GM21619 (cell line): ENCODE results near the gene PGA4.
"Not testable (repeated sequence)": the region's sequence is repeated elsewhere in the genome, so short reads cannot be mapped to it uniquely, and the experiment has no call there.

Source experiments
- ATAC-seq: cut with Tn5 transposase; IDR thresholded peaks from one replicate; pipeline ENCODE4 v1.9.1; 2021; ENCODE audit not compliant: unreplicated experiment

Gene PGA4

DNA sequence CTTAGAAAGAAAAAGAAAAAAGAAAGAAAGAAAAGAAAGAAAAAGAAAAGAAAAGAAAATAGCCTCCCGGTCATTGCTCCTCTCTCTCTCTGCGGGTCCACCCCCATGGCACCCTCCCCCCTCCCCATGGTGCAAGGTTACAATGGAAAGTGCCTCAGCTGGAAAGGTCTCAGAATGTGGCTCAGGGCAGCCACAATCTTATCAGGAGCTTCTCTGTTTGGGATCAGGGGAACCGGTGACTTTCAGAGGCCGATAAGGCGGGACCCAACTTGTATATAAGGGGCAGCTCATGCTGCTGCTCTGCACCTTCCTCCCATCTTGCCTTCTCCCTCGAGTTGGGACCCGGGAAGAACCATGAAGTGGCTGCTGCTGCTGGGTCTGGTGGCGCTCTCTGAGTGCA lies at the start of gene PGA4:
TSS of gene PGA4 (plus strand) at position 301 of the 400 bp plus-strand sequence. CDS start at position 355, 54 bp downstream.
- not testable (repeated sequence) for ATAC-seq

DNA sequence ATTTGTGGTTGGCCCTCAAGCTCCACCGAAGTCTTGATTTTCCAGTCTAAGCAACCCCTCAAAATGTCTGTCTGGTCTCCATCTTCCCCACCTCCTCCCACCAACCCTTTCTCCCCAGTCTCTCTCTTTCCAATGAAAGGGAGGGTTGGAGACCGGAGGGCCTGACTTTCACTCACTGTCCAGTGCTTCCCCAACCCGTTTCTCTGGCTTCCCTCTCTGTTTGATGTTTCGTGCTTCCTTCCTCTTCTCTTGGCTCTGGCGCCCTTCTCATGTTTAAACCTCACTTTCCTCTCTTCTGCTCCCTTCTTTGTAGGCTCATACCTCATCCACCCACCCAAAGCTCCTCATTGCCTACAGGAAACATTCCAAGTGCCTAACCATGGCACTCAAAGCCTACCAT lies 49.8 kb upstream of the PGA4 start:
- no peak for ATAC-seq

DNA sequence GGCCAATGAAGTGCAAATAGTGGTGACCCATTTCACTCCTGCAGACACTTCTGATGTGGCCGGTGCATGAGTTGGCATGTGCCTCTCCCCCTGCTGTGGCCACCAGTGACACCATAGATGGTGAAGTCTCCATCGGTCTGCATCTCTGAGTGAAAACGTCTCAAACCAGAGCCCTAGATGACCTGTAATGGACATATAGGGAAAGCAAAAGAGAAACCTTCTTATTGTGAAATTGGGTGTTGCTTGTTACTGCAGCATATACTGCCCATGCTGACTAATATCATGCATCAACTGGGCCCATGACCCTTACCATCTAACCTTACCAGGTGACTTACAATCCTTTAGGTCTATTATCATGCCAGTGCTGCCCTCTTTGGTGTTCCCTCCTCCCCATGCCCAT lies 49.3 kb upstream of the PGA4 start:
- no peak for ATAC-seq

DNA sequence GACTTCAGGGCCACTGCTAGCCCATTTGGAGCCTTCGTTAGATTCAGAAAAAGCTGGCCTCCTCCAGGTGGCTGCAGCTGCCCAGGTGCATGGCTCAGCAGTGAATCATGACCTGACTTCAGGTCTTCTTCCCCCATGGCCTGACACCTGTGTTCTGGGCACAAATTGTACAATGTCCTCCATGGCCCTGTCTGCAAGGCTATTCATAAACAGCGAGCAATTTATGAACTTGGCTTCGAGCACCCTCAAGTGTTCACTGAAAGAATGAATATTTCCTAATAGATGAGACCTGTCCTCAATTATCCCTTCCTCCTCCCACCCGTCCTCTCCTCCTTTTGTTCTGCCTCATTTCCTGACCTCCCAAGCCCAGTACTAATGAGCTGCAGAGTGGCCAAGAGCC lies 48.7 kb upstream of the PGA4 start:
- no peak for ATAC-seq

DNA sequence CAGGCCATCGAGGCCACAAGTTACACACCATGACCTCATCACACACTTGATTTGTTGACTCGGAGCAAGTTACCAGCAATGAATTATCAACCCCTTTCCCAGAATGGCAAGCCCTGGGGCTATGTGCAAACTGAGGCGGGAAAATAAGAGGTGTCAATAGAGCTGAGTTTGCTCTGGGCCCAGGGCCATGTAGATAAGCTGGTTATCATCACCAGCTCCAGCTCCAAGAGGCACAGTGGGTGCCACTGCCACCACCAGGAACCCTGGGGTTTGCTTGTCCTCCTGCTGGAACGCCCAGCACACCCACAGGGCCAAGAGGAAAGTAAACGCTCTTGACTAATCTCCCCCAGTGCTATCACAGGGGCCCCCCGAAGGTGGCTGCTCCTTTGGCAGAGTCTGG lies 47.9 kb upstream of the PGA4 start:
- ATAC-seq: no peak

DNA sequence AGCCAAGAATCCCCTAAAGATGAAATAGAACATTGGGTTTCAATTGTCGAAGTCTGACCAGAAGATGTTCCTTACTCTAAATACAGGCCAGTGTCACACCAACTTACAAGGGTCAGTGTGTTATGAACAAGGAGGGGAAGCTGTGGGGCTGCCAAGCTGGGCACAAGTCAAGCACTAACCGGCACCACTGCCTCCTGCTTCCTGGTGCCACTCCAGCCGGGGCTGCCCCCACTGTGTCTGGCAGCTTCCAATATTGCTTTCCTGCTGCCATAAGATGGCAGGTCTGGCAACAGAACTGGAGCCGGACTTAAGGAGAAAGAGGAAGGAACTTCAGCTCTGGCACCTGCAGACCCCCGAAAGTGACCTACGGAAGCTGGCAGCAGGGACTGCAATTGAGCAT lies 47.2 kb upstream of the PGA4 start:
- ATAC-seq: no peak

DNA sequence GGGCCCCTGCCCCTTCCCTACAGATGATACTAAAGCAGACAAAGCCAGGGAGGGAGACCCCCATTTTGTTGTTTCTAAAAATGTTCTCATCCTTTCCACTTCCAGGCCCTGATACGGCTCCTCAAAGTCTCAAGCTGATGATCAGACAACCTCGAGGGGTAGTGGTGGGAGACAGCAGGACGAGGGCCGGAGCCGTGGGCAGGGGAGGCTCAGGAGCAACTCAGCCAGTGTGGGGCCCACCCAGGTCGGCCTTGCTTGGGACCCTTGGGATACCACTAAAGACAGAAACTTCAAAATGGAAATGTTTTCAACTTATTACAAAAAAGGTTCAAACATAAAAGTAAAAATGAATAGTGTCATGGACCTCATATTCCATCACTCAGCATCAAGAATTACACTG lies 45.7 kb upstream of the PGA4 start:
- no peak for ATAC-seq

DNA sequence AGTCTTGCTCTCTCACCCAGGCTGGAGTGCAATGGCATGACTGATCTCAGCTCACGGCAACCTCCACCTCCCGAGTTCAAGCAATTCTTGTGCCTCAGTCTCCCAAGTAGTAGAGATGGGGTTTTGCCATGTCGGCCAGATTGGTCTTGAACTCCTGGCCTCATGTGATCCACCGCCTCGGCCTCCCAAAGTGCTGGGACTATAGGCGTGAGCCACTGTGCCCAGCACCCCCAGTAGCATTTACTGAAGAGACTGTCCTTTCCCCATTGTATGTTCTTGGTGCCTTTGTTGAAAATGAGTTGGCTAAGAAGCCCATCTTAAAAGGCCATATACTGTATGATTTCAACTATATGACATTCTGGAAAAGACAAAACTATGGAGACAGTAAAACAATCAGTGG lies 41.9 kb upstream of the PGA4 start:
- not testable (repeated sequence) for ATAC-seq

DNA sequence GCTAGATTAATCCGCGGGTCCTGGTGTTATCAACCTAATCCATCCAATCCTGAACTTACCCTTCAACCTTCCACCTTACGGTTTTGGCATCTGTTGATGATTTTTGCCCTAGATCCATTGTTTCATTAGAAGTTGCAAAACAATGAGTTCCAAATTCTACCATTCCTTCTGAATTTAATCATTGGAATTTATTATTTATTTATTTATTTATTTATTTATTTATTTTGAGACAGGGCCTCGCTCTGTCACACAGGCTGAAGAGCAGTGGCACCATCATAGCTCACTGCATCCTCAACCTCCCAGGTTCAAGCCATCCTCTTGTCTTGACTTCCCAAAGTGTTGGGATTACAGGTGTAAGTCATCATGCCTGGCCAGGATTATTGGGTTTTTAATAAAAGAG lies 40.7 kb upstream of the PGA4 start:
- no peak for ATAC-seq

DNA sequence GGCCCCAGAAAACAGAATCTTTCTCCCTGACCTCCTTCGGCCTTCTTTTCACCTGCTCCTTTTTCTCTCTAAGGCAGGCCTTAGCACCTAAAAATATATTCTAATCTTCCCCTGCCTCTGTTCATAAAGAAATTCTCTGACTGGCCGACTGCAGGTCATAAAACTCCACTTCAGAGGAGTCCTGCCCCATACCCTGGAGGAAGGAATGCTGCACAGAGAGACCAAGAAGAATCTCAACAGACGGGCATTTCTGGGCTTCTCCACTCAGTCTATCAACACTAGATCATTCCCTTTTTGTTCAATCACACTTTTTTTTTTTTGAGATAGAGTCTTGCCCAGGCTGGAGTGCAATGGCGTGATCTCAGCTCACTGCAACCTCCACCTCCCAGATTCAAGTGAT lies 38.5 kb upstream of the PGA4 start:
- ATAC-seq: no peak

DNA sequence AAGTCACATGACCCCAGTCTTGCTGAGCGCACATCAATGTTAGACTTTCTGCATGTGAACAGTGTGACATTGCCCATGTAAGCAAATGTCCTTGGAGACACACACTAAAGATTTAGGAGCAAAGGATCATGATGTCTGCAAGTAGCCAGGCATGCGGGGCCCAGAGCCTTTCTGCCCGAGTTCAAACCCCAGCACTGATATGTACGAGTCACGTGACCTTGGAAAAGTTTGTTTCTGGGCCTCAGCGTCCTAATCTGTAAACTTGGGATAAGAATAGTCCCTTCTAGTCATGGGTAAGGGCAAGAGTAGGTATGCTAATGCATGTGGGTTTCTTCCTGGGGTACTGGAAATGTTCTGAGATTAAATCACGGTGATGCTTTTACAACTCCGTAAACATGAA lies 35.6 kb upstream of the PGA4 start:
- no peak for ATAC-seq

DNA sequence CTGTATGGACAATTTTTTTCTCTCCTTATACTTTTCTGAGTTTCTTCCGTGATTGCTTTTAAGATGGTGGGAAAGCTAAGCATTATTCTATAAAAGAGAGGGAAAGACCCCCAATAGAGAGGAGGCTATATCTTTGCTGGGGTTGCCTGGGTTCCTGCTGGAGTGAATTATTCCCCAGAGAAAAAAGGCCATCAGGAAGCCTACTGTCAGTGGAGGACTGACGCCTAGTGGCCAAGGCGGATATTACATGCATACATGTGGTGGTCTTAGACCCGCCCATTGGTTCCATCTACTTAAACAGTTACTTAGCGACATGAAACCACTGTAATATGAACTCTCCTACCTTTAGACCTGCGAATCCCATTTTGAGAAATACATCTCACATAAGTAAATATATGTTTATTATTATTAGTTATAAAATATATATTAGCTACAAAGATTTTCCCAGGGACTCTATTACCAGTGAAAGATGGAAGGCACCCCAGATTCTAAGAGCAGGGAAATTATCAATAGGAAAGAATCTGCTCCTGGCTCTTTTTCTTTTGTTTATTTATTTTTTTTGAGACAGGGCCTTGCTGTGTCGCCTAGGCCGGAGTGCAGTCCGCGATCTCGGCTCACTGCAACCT lies 34.5 kb upstream of the PGA4 start:
- ATAC-seq: no peak

DNA sequence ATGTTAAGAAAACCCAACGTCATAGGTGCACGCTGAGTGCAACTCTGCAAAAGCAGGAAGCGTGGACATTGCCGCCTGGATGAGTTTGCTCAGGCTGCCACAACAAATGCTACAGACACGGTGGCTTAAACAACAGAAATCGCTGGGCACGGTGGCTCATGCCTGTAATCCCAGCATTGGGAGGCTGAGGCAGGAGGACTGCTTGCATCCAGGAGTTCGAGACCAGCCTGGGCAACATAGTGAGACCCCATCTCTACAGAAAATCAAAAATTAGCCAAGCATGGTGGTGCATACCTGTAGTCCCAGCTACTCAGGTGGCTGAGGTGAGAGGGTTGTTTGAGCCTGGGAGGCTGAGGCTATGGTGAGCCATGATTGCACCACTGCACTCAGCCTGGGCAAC lies 32.2 kb upstream of the PGA4 start:
- ATAC-seq: no peak

DNA sequence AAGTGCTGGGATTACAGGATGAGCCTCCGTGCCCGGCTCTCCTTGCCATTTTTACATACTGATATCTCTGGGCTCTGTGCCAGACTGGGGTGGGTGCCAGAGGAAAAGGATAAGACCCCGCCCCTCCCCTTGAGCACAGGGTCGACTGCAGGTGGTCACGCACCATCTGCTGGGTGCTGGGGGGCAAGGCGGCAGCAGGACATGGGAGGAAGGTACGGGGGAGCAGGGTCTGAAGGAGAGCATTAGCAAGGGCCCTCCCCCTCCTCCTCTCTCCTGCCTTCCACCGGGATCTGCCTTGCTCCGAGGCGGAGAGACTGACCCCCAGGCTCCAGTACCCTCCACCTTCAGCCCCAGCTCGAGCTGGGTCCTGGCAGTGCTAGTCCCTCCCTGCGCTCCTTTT lies 28.6 kb upstream of the PGA4 start:
- no peak for ATAC-seq

DNA sequence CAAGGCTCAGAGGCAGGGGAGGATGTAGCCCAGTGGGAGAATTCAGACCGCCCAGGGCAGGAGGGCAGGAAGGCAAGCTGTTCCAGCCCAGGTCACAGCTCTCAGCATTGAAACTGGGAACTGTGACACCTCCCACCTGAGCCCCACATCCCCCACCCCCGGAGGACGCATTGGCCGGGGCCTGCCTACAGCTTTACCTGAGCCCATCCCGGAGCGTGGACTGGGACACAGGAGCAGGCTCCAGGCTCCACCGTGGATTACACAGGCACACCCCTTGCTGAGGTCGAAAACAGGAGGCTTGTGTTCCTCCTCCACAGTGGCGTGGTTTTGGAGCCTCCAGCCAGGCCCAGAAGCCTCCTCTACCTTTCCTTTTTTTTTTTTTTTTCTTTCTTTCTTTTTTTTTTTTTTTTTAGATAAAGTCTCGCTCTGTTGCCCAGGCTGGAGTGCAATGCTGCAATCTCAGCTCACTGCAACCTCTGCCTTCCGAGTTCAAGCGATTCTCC lies 27.9 kb upstream of the PGA4 start:
- ATAC-seq: no peak

DNA sequence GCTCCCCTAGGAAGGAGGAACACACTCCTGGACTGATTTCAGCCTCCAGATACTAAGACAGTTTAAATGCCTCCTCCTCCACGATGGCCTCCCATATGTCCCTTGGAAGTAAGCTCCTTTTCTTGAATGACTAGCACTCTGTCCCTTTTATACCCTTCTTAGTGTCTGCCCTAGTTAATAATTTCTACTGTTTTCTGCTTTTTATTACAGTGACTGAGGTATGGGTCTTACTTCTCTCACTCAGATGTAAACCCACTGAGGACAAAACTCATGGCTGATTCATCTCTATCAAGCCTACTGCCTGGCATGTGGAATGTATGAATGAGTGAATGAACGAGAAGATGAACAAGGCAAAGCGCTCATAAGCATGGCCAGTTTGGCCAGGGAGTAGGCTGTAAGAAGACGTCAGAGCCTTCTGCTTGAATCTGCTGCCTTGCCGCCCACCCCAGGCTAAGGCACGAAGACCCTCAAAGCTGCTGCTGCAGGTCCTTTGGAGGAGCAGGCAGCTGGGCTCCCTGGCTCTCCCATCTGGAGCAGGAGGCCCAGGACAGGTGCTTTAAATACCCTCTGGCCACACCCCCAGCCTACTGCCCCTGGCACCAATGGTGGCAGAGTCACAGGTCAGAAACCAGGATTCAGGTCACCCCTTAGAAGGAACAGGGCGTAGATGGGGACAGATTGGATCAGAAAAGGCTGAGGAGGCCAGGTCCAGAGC lies 27.0 kb upstream of the PGA4 start:
- ATAC-seq: no peak

DNA sequence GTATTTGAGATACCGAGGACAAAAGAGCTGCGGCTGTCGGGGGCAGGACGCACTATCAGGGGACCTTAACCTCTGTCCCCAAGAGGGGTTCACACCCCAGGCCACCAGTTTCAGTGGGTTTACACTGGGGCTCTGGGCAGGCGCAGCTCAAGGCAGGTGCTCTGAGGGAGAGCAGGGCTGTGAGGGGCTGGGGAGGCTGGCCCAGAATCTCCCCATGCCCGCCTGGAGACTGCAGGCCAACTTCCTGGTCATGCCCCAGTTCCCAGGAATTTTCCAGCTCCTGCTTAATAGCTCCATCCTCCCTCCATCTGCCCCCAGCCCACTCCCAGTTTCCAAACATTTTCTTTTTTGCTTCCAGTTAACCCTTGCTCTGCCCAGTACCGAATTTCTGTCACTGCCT lies 26.4 kb upstream of the PGA4 start:
- ATAC-seq: no peak

DNA sequence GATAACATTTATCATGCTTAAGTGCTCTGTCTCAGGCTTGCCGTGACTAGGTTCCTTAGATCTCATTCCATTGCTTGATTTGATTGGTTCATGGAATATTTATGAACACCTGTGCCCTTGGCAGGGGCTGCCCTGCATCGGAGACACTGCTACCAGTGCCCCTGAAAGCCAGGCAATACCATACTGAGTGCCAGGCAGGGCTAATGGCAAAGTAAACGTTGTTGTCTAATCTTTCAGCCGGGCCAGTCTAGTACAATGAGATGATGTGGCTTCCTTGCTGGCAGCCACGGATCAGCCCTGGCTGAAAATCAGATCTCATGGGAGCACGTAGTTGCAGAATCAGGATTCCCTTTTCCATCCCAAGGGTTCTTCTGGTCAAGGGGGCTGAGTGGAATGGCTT lies 23.8 kb upstream of the PGA4 start:
- no peak for ATAC-seq

DNA sequence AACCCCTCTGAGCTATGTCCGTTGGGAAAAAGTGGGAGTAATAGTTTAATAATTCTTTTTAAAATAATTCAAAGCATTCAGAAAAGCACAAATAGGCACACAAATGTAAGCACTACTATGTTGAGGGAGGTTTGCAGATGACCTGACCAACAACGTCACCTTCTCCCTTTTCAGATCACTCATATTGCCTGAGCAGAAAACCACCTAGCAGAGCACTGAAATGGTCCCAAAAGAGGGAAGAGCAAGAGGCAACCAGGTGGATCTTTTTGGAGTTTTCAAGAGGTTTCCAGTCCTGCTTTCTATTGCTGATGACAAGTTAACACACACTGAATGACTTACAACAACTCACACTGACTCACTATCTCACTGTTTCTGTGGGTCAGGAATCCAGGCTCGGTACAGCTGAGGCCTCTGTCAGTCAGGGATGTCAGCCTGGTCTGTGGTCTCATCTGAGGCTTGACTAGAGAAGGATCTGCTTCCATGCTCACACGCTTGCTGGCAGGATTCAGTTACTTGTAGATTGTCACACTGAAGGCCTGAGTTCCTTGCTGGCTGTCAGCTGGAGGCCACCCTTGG lies 23.1 kb upstream of the PGA4 start:
- no peak for ATAC-seq

DNA sequence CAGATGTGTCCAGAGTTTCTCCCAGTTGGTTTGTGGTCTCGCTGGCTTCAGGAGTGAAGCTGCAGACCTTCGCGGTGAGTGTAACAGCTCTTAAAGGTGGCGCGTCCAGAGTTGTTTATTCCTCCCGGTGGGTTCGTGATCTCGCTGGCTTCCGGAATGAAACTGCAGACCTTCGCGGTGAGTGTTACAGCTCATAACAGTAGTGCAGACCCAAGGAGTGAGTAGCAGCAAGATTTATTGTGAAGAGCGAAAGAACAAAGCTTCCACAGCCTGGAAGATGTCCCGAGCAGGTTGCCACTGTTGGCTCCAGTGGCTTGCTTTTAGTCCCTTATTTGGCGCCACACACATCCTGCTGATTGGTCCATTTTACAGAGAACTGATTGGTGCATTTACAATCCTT lies 20.7 kb upstream of the PGA4 start:
- no peak for ATAC-seq

DNA sequence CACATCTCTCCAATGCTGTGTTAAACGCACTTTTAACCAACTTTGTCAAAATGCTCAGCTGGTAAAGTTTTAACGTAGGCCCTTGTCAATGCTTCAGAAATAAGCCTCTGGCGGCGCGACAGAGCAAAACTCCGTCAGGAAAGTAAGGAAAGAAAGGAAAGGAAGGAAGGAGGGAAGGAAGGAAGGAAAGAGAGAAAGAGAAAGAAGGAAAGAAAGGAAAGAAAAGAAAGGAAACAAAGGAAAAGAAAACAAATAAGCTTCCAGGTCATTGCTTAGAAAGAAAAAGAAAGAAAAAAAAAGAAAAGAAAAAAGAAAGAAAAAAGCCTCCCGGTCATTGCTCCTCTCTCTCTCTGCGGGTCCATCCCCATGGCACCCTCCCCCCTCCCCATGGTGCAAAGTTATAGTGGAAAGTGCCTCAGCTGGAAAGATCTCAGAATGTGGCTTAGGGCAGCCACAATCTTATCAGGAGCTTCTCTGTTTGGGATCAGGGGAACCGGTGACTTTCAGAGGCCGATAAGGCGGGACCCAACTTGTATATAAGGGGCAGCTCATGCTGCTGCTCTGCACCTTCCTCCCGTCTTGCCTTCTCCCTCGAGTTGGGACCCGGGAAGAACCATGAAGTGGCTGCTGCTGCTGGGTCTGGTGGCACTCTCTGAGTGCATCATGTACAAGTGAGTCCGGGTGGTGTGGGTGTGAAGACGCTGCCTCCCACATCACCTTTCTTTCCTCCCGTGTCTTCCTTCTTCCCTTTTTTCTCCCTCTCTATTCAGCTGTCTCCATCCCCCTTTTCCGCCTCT lies 19.0 kb upstream of the PGA4 start, which contains the start of gene PGA3:
TSS of gene PGA3 (plus strand) at position 566 of the 797 bp plus-strand sequence. CDS start at position 616, 50 bp downstream.
- not testable (repeated sequence) for ATAC-seq
